ENCODE data around the gene GNG8.
A peak's percentile ranks its signal among the peaks of the same experiment; 100 is the strongest.

Gene GNG8

GRCh38 chr19:46616631-46617322, 19.2 kb downstream of the GNG8 start:
- DNase-seq = peak in 1 of 2 donors; percentile 23

GRCh38 chr19:46615966-46616365, 20.0 kb downstream of the GNG8 start:
- no peak for DNase-seq

- DNase-seq = peak; percentile 64 to 65
These were observed 21.8 kb downstream of the GNG8 start for GRCh38 chr19:46614114-46614722.

- no peak for DNase-seq
These were observed 22.5 kb downstream of the GNG8 start for GRCh38 chr19:46613525-46613924.

- DNase-seq = no peak
These were observed 24.2 kb downstream of the GNG8 start for GRCh38 chr19:46611776-46612175.

GRCh38 chr19:46610851-46611770, 24.9 kb downstream of the GNG8 start:
- DNase-seq = no peak

- DNase-seq = no peak
These were observed 25.6 kb downstream of the GNG8 start for GRCh38 chr19:46610413-46610775.

- no peak for DNase-seq
These were observed 26.2 kb downstream of the GNG8 start for GRCh38 chr19:46609511-46610412.

- no peak for DNase-seq
These were observed 27.2 kb downstream of the GNG8 start for GRCh38 chr19:46608581-46609345.

- no peak for DNase-seq
These were observed 27.8 kb downstream of the GNG8 start for GRCh38 chr19:46608178-46608577.

GRCh38 chr19:46607448-46607841, 28.6 kb downstream of the GNG8 start:
- DNase-seq = no peak

GRCh38 chr19:46606681-46607447, 29.1 kb downstream of the GNG8 start:
- DNase-seq = no peak

GRCh38 chr19:46606019-46606418, 30.0 kb downstream of the GNG8 start:
- no peak for DNase-seq

GRCh38 chr19:46605356-46605821, 30.6 kb downstream of the GNG8 start:
- no peak for DNase-seq

- no peak for DNase-seq
These were observed 31.1 kb downstream of the GNG8 start for GRCh38 chr19:46604781-46605355.

GRCh38 chr19:46603752-46604231, 32.2 kb downstream of the GNG8 start:
- DNase-seq = no peak

- DNase-seq = no peak
These were observed 32.8 kb downstream of the GNG8 start for GRCh38 chr19:46603195-46603637.

GRCh38 chr19:46602392-46603194, 33.4 kb downstream of the GNG8 start:
- no peak for DNase-seq

Data from bone marrow (tissue), 2 donors.